Uterus (tissue), 4 donors: Measurements from ENCODE around the gene JCHAIN. TPM values are rescaled to one million over a fixed set of nuclear protein-coding genes. Genes with fewer than 3 reads are reported as not detected.

Experiments
- DNase-seq, 2 donors: peaks; one replicate each; pipeline ENCODE4 v3.0.0-alpha.2; 2019 to 2020
- H3K27ac ChIP-seq, 2 donors: fragments of 200-600 bp; sonication (generic); 1 replicate in 1 of 2; 2 replicates in 1 of 2; pipeline ENCODE4 v1.5.1; 2016 to 2018
- H3K27me3 ChIP-seq, 2 donors: fragments of 200-600 bp; sonication (generic); one replicate each; pipeline ENCODE4 v1.5.1; 2018 to 2019; ENCODE audit warnings: control low read depth in 1 of 2
- H3K36me3 ChIP-seq, 2 donors: fragments of 200-600 bp; sonication (generic); one replicate each; pipeline ENCODE4 v1.5.1; 2019; ENCODE audit warnings: control low read depth in 1 of 2
- H3K4me1 ChIP-seq, 2 donors: fragments of 200-600 bp; sonication (generic); one replicate each; pipeline ENCODE4 v1.5.1; 2018 to 2019; ENCODE audit warnings: control low read depth in 1 of 2
- H3K4me3 ChIP-seq, 2 donors: fragments of 200-600 bp; sonication (generic); 1 replicate in 1 of 2; 2 replicates in 1 of 2; pipeline ENCODE4 v1.5.1; 2018 to 2019; ENCODE audit warnings: mild to moderate bottlenecking in 1 of 2
- H3K9me3 ChIP-seq, 2 donors: fragments of 200-600 bp; sonication (generic); one replicate each; pipeline ENCODE4 v1.5.1; 2019; ENCODE audit warnings: control low read depth in 1 of 2
- CTCF ChIP-seq, 4 experiments: fragments of 200-600 bp in 2 of 4; fragments of 450-650 bp in 2 of 4; sonication (generic) in 2 of 4; IDR thresholded peaks; one replicate each; pipeline ENCODE4 v1.5.1; 2016 to 2019; ENCODE audit warnings: antibody characterized with exemption in 4 of 4, mild to moderate bottlenecking in 2 of 4, moderate library complexity in 1 of 4
- POLR2A ChIP-seq, 2 donors: fragments of 450-650 bp; IDR thresholded peaks; one replicate each; pipeline ENCODE4 v1.6.1; 2016; ENCODE audit warnings: antibody characterized with exemption in 2 of 2, mild to moderate bottlenecking in 1 of 2, moderate library complexity in 1 of 2
- intact Hi-C: fragments of 100-400 bp; cut with DNase I; formaldehyde crosslinking; loops from one replicate; pipeline ENCODE4 v1.15.1; 2023; ENCODE audit warnings: low total_unique reads
- total RNA-seq, 4 donors: library from RNA; depleted of rRNA in 3 of 4; stranded (reverse); fragments of >200 nt in 3 of 4; gene quantifications; one replicate each; pipeline versions ENCODE4 v1.1.0 to v1.2.4, GENCODE V29; 2014 to 2023
- donor health status: DM: yes; HTN: yes; CAD: no.

Gene JCHAIN
- total RNA-seq, 4 donors from 2014 or later = 4.9 to 12.7 (median 6.2) TPM

- no peaks in the 10 kb centered on the region for H3K9me3 ChIP-seq
- no peak for DNase-seq
- no peaks in the 10 kb centered on the region for H3K4me1 ChIP-seq
- TF ChIP-seq POLR2A (IDR thresholded peaks at IDR 0.05) (no peak), CTCF (IDR thresholded peaks at IDR 0.05) (no peak)
- no peaks in the 10 kb centered on the region for H3K27me3 ChIP-seq
- intact Hi-C loops = no loop called here
- no peak overlapping the region for H3K4me3 ChIP-seq
- H3K36me3 ChIP-seq = no peaks in the 10 kb centered on the region
- H3K27ac ChIP-seq = peak overlapping the region; percentile 46 to 56
These were observed 28.9 kb downstream of the JCHAIN start for GRCh38 chr4:70637239-70637913.

GRCh38 chr4:70634482-70634881 lies 31.8 kb downstream of the JCHAIN start:
- intact Hi-C loops = no loop called here
- Histone ChIP-seq H3K4me3 (no peak overlapping the region), H3K27me3 (no peaks in the 10 kb centered on the region), H3K9me3 (no peaks in the 10 kb centered on the region), H3K4me1 (no peaks in the 10 kb centered on the region), H3K27ac (no peak overlapping the region), H3K36me3 (no peaks in the 10 kb centered on the region)
- TF ChIP-seq POLR2A (IDR thresholded peaks at IDR 0.05) (no peak), CTCF (IDR thresholded peaks at IDR 0.05) (no peak)
- DNase-seq = no peak

GRCh38 chr4:70632028-70632427 lies 34.3 kb downstream of the JCHAIN start:
- no peak overlapping the region for H3K27ac ChIP-seq
- no peaks in the 10 kb centered on the region for H3K27me3 ChIP-seq
- H3K9me3 ChIP-seq = no peaks in the 10 kb centered on the region
- H3K36me3 ChIP-seq = no peaks in the 10 kb centered on the region
- H3K4me3 ChIP-seq = no peak overlapping the region
- H3K4me1 ChIP-seq = no peaks in the 10 kb centered on the region
- intact Hi-C loops = no loop called here
- TF ChIP-seq CTCF (IDR thresholded peaks at IDR 0.05) (no peak), POLR2A (IDR thresholded peaks at IDR 0.05) (no peak)
- no peak for DNase-seq

- no peaks in the 10 kb centered on the region for H3K9me3 ChIP-seq
- no peaks in the 10 kb centered on the region for H3K4me1 ChIP-seq
- no peaks in the 10 kb centered on the region for H3K27me3 ChIP-seq
- TF ChIP-seq CTCF (IDR thresholded peaks at IDR 0.05) = no peak
- no peak for TF ChIP-seq POLR2A (IDR thresholded peaks at IDR 0.05)
- no peak for DNase-seq
- intact Hi-C loops = no loop called here
- H3K27ac ChIP-seq = no peak overlapping the region
- H3K36me3 ChIP-seq = no peaks in the 10 kb centered on the region
- no peak overlapping the region for H3K4me3 ChIP-seq
These were observed 36.1 kb downstream of the JCHAIN start for GRCh38 chr4:70630162-70630561.

- intact Hi-C loops = no loop called here
- no peaks in the 10 kb centered on the region for H3K27me3 ChIP-seq
- no peaks in the 10 kb centered on the region for H3K4me1 ChIP-seq
- TF ChIP-seq POLR2A (IDR thresholded peaks at IDR 0.05) = no peak
- TF ChIP-seq CTCF (IDR thresholded peaks at IDR 0.05) = no peak
- DNase-seq = no peak
- H3K4me3 ChIP-seq = no peak overlapping the region
- no peaks in the 10 kb centered on the region for H3K36me3 ChIP-seq
- H3K9me3 ChIP-seq = no peaks in the 10 kb centered on the region
- H3K27ac ChIP-seq = no peak overlapping the region
These were observed 36.7 kb downstream of the JCHAIN start for GRCh38 chr4:70629469-70630090.
